DOHH2 (cell line): ENCODE data around the gene ZFAND3.

Experiments used
- H3F3A ChIP-seq: fragments of 200-600 bp; sonication (generic), shearing (Covaris generic); 2 replicates; pipeline ENCODE4 v1.6.0; 2016; ENCODE audit warnings: antibody characterized with exemption, mild to moderate bottlenecking; ENCODE audit not compliant: control insufficient read depth, insufficient read depth
- H3K27ac ChIP-seq: fragments of 200-600 bp; sonication (generic); 2 replicates; pipeline ENCODE4 v1.5.1; 2014; ENCODE audit warnings: low read depth, mild to moderate bottlenecking, low read length, moderate library complexity
- H3K27me3 ChIP-seq: fragments of 200-600 bp; sonication (generic); 2 replicates; pipeline ENCODE4 v1.6.1; 2014; ENCODE audit warnings: mild to moderate bottlenecking, low read length, mixed read lengths; ENCODE audit not compliant: control insufficient read depth
- H3K36me3 ChIP-seq: fragments of 200-600 bp; sonication (generic); 2 replicates; pipeline ENCODE4 v1.6.1; 2014; ENCODE audit warnings: mild to moderate bottlenecking, low read length, moderate library complexity, mixed read lengths; ENCODE audit not compliant: control insufficient read depth
- H3K4me1 ChIP-seq: fragments of 200-600 bp; sonication (generic); 2 replicates; pipeline ENCODE4 v1.6.1; 2014; ENCODE audit warnings: mild to moderate bottlenecking, low read length, mixed read lengths; ENCODE audit not compliant: control insufficient read depth
- H3K4me2 ChIP-seq: fragments of 200-600 bp; sonication (generic); 2 replicates; pipeline ENCODE4 v1.6.0; 2014; ENCODE audit warnings: mild to moderate bottlenecking, low read length, moderate library complexity
- H3K4me3 ChIP-seq: fragments of 200-600 bp; sonication (generic); 2 replicates; pipeline ENCODE4 v1.5.1; 2014; ENCODE audit warnings: mild to moderate bottlenecking, low read length, mixed read lengths
- H3K79me2 ChIP-seq: fragments of 200-600 bp; sonication (generic); 2 replicates; pipeline ENCODE4 v1.6.1; 2014; ENCODE audit warnings: mild to moderate bottlenecking, low read length, mixed read lengths; ENCODE audit not compliant: control insufficient read depth
- H3K9me2 ChIP-seq: fragments of 200-600 bp; sonication (generic); replicated peaks from 2 replicates; pipeline ENCODE4 v1.6.1; 2014; ENCODE audit warnings: mild to moderate bottlenecking, low read length, mixed read lengths; ENCODE audit not compliant: control insufficient read depth
- H3K9me3 ChIP-seq: fragments of 200-600 bp; sonication (generic); 2 replicates; pipeline ENCODE4 v1.6.1; 2014; ENCODE audit warnings: antibody characterized with exemption, low read length, mixed read lengths; ENCODE audit not compliant: control insufficient read depth, insufficient read depth
- H4K20me1 ChIP-seq: fragments of 200-600 bp; sonication (generic); 2 replicates; pipeline ENCODE4 v1.6.0; 2014; ENCODE audit warnings: low read depth, mild to moderate bottlenecking, antibody characterized with exemption, low read length, moderate library complexity; ENCODE audit not compliant: control insufficient read depth, insufficient read depth
- EZH2phosphoT487 ChIP-seq: fragments of 200-600 bp; sonication (generic); IDR thresholded peaks from 2 replicates; pipeline ENCODE4 v1.6.1; 2017; ENCODE audit warnings: borderline replicate concordance, mild to moderate bottlenecking, antibody characterized with exemption, low read length, moderate library complexity, mixed read lengths
- TF ChIP-seq, protein P1 (sequence below): fragments of 200-600 bp; sonication (generic); IDR thresholded peaks from one replicate; pipeline ENCODE4 v1.5.1; 2014; ENCODE audit warnings: antibody characterized with exemption, mild to moderate bottlenecking, low read depth, low read length; ENCODE audit not compliant: poor library complexity, severe bottlenecking

The ZFAND3 gene

DNA sequence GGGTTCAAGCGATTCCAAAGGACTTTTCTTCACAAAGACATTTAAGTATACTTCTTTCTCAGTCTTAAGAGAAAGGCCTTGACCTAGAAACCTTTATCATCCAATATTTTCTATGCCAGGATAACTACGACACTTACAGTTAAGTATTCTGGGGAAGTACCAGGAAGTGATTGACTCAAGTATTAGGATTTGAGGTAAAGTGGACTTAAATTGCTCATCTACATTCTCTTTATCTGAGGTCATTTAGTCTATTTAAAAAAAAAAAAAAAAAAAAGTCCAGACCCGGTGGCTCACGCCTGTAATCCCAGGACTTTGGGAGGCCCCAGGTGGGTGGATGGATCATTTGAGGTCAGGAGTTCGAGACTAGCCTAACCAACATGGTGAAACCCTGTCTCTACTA is 114.7 kb downstream of the ZFAND3 start:
- no peaks in the 10 kb centered on the region for H3F3A ChIP-seq
- no peaks in the 10 kb centered on the region for H3K9me2 ChIP-seq
- H3K4me2 ChIP-seq: no peak overlapping the region
- H4K20me1 ChIP-seq: no peaks in the 10 kb centered on the region
- H3K9me3 ChIP-seq: no peaks in the 10 kb centered on the region
- no peaks in the 10 kb centered on the region for H3K36me3 ChIP-seq
- no peak overlapping the region for H3K27ac ChIP-seq
- H3K4me1 ChIP-seq: peaks cover 11% of the 10 kb centered on the region
- no peak overlapping the region for H3K4me3 ChIP-seq
- no peaks in the 10 kb centered on the region for H3K79me2 ChIP-seq
- no peak for TF ChIP-seq EZH2phosphoT487
- TF ChIP-seq, protein P1, sequence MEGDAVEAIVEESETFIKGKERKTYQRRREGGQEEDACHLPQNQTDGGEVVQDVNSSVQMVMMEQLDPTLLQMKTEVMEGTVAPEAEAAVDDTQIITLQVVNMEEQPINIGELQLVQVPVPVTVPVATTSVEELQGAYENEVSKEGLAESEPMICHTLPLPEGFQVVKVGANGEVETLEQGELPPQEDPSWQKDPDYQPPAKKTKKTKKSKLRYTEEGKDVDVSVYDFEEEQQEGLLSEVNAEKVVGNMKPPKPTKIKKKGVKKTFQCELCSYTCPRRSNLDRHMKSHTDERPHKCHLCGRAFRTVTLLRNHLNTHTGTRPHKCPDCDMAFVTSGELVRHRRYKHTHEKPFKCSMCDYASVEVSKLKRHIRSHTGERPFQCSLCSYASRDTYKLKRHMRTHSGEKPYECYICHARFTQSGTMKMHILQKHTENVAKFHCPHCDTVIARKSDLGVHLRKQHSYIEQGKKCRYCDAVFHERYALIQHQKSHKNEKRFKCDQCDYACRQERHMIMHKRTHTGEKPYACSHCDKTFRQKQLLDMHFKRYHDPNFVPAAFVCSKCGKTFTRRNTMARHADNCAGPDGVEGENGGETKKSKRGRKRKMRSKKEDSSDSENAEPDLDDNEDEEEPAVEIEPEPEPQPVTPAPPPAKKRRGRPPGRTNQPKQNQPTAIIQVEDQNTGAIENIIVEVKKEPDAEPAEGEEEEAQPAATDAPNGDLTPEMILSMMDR: no peak
- H3K27me3 ChIP-seq: no peaks in the 10 kb centered on the region

DNA sequence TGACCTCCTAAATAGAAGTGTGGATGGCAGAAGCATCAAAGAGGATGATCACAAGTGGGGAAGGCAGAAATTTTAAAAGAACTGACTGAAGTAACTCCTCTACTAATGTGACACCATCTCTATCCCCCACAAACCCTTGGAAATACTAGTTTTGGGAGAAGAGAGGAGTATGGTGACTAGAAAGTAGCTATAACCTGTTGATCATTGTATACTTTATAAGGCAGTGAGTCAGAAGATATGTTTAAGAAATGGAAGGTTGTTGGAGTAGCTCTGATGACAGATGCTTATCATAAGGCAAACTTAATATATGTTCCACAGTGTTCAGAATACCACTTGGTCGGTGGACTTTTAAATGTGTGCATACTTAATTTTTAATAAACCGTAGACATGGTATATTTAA is 116.6 kb downstream of the ZFAND3 start:
- no peak overlapping the region for H3K4me2 ChIP-seq
- H3K9me3 ChIP-seq: no peaks in the 10 kb centered on the region
- no peak overlapping the region for H3K27ac ChIP-seq
- H3K27me3 ChIP-seq: no peaks in the 10 kb centered on the region
- no peaks in the 10 kb centered on the region for H4K20me1 ChIP-seq
- no peaks in the 10 kb centered on the region for H3K36me3 ChIP-seq
- H3K79me2 ChIP-seq: no peaks in the 10 kb centered on the region
- no peaks in the 10 kb centered on the region for H3K9me2 ChIP-seq
- H3F3A ChIP-seq: no peaks in the 10 kb centered on the region
- no peak for TF ChIP-seq EZH2phosphoT487
- TF ChIP-seq, protein P1: no peak
- peaks cover 19% of the 10 kb centered on the region for H3K4me1 ChIP-seq
- H3K4me3 ChIP-seq: no peak overlapping the region

DNA sequence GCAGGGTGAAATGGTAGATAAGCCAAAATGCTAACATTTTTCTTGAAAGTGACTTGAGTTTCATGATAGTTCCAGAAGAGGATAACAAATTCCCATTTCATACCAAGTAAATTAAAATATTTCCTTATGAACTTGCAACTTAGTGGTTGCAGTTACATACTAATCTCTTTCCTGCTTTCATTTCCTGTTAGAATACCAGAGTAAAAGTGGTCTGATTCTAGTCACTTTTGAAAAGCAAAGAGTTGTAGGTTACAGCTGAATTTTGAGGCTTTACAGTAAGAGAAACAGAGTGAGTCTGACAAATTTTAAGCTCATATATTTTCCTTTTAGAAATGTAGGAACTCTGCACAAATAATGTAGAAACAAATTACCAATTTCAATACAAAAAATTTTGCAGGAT is 117.4 kb downstream of the ZFAND3 start:
- TF ChIP-seq, protein P1: no peak
- no peak for TF ChIP-seq EZH2phosphoT487
- Histone ChIP-seq H3K27me3 (no peaks in the 10 kb centered on the region), H3K9me3 (no peaks in the 10 kb centered on the region), H3K27ac (no peak overlapping the region), H3K4me1 (peaks cover 27% of the 10 kb centered on the region), H3K4me2 (peak overlapping the region; percentile 31; the same call in 1 of the 2 replicates), H3F3A (no peaks in the 10 kb centered on the region), H3K36me3 (no peaks in the 10 kb centered on the region), H3K4me3 (no peak overlapping the region), H3K9me2 (no peaks in the 10 kb centered on the region), H4K20me1 (no peaks in the 10 kb centered on the region), H3K79me2 (peaks cover 3% of the 10 kb centered on the region; the same call in 1 of the 2 replicates)

DNA sequence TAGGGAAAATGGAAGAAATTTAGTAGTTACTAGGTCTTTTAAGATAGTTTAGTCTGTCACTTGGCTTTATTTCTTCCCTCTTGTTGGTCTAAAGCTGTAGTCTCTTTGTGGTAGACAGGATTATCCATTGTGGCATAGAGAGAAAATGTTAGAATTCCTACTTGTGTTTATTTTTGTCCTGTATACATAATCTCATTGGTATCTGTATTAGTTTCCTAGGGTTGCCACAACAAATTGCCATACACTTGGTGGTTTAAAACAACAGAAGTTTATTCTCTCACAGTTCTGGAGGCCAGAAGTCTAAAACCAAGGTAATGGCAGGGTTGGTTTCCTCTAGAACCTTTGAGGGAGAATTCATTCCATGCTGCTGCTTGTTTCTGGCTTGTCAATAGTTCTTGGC is 119.4 kb downstream of the ZFAND3 start:
- H3K79me2 ChIP-seq: peaks cover 6% of the 10 kb centered on the region; the same call in 1 of the 2 replicates

More for the DNA sequence above, 119.4 kb downstream of the ZFAND3 start:
- H3K4me1 ChIP-seq: peaks cover 47% of the 10 kb centered on the region
- H3F3A ChIP-seq: no peaks in the 10 kb centered on the region
- H3K36me3 ChIP-seq: no peaks in the 10 kb centered on the region
- no peak overlapping the region for H3K4me3 ChIP-seq
- no peak for TF ChIP-seq EZH2phosphoT487
- TF ChIP-seq, protein P1: no peak
- H3K27ac ChIP-seq: no peak overlapping the region
- H3K9me2 ChIP-seq: no peaks in the 10 kb centered on the region
- no peaks in the 10 kb centered on the region for H3K27me3 ChIP-seq
- H3K9me3 ChIP-seq: no peaks in the 10 kb centered on the region
- no peaks in the 10 kb centered on the region for H4K20me1 ChIP-seq
- no peak overlapping the region for H3K4me2 ChIP-seq
